Fibroblast of mammary gland (primary cell): ENCODE measurements around the gene GJA10.
A peak's percentile ranks its signal among the peaks of the same experiment; 100 is the strongest.

Experiments
- DNase-seq: peaks from one replicate; pipeline ENCODE4 v3.0.0-alpha.2; 2010; ENCODE audit warnings: low read depth
- H3K4me3 ChIP-seq: 2 replicates; pipeline ENCODE4 v1.5.1; 2011; ENCODE audit warnings: low read depth, mild to moderate bottlenecking, low read length, moderate library complexity; ENCODE audit not compliant: control insufficient read depth
- TF ChIP-seq, protein P1 (sequence below): conservative IDR thresholded peaks from 2 replicates; pipeline ENCODE4 v1.5.1; 2011; ENCODE audit warnings: low read depth, low read length, inconsistent platforms; ENCODE audit not compliant: control insufficient read depth, insufficient read depth

GJA10 gene

DNA sequence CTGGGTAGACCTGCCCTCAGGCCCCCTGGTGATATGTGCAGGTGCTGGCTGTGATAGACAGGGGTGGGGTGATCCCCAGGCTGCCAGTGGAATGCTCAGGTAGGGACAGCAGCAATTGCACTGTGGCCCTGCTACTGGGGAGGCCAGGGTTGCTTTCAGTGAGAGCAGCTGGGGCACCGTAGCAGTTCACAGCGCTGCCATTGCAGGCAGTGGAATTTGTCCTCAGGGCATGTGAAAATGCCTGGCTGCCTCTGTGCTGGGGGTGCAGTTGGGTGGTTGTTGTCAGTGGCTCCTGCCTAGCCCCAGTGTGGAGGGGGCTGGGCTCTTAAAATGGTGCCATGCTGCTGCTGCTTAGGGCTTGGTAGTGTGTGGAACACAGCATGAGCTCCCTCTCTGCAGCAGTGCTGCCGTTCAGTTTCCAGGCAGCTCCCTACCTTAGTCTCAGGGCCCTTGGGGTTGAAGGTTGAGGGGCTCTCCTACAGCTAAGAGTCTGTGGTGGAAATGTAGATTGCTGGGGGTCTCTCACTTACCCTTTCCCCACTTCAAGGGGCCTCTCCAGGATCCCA, 23.6 kb downstream of the GJA10 start:
- TF ChIP-seq, protein P1, sequence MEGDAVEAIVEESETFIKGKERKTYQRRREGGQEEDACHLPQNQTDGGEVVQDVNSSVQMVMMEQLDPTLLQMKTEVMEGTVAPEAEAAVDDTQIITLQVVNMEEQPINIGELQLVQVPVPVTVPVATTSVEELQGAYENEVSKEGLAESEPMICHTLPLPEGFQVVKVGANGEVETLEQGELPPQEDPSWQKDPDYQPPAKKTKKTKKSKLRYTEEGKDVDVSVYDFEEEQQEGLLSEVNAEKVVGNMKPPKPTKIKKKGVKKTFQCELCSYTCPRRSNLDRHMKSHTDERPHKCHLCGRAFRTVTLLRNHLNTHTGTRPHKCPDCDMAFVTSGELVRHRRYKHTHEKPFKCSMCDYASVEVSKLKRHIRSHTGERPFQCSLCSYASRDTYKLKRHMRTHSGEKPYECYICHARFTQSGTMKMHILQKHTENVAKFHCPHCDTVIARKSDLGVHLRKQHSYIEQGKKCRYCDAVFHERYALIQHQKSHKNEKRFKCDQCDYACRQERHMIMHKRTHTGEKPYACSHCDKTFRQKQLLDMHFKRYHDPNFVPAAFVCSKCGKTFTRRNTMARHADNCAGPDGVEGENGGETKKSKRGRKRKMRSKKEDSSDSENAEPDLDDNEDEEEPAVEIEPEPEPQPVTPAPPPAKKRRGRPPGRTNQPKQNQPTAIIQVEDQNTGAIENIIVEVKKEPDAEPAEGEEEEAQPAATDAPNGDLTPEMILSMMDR: no peak
- H3K4me3 ChIP-seq: no peak overlapping the region
- no peak for DNase-seq

DNA sequence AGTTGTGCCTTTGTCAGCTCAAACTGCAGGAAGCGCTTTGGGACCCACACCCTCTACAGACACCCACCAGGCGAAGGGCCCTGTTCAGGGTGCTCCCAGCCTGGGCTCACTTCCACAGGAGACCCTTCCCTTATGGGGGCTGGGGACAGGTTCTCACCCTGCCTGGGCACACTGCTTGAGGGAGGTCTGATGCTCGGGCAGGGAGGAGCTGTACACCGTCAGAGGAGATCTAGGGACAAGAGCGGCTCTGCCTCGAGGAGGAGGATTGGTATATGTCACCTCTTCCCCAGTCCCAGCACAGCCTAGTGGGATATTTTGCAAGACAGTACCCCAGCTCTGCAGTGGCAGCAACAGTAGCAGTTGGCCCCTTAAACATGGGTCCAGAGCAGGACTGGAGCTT, 26.9 kb downstream of the GJA10 start:
- H3K4me3 ChIP-seq: no peak overlapping the region
- TF ChIP-seq, protein P1: no peak
- DNase-seq: no peak

DNA sequence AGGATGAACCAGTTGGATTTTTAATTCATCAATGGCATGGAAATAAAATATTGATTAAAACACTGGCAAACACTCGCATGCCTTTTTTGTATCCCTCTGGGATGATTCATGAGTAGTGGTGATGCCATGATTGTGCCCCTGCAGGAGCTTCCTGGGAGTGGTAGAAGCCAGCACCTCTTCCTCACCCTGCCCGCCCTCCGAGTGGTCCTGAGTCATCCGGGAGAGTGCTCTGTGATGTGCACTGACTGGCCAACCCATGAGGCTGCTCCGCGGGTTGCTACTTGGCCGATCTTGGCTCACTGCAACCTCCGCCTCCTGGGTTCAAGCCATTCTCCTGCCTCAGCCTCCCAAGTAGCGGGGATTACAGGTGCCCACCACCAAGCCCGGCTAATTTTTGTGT, 27.4 kb downstream of the GJA10 start:
- no peak for DNase-seq
- TF ChIP-seq, protein P1: no peak
- H3K4me3 ChIP-seq: no peak overlapping the region

DNA sequence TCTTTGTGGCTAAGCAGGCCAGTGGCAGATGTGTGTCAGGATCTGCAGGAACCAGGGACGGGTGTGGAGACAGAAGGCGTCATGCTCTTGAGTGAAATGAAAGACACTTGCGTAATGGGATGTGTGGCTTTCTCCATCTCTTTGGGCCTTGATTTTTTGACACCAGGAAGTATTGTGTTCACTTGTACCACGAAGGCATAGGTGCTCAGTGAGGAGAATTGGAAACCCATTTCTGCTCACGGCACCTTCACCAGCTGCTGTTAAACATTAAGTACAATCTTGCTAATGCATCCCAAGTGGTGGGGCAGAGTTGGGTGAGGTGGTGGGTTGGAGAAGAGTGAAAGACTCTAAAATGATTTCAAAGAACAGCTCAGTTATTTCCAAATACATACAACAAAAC, 30.0 kb downstream of the GJA10 start:
- TF ChIP-seq, protein P1: no peak
- DNase-seq: no peak
- H3K4me3 ChIP-seq: no peak overlapping the region

DNA sequence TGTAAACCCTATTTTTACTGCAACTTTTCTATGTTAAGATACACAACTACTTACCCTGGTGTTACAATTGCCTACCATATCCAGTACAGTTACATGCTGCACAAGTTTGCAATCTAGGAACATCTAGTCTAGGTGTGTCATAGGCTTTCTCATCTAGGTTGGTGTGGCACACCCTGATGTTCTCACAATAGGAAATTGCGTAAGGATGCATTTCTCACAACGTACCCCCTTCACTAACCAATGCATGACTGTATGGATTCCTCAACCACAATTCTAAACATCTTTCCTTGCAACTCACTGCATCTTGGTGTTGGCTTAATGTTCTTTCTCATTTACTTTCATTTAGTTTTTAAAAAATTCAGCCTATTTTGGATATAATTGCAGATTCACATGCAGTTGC, 31.6 kb downstream of the GJA10 start:
- TF ChIP-seq, protein P1: no peak
- peak; percentile 59 for DNase-seq
- H3K4me3 ChIP-seq: no peak overlapping the region

DNA sequence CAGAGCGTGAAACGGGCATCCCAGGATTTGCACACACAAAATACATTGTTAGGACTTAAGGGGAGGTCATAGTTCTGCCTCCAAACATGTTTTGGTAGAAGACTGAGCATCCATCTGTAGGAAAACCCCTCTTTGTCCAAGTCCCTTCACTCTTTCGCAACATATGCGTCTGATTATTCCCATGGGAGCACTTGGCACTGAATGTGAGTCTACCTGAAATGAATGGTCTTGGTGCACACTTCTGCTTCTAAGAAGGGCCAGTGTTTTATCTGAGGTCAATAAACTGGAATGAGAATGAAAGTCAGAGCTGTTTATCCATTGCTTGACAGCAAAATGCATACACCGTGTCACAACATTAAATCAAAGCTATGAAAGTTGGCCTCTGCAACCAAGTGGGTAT, 33.0 kb downstream of the GJA10 start:
- DNase-seq: no peak
- no peak overlapping the region for H3K4me3 ChIP-seq
- TF ChIP-seq, protein P1: no peak

DNA sequence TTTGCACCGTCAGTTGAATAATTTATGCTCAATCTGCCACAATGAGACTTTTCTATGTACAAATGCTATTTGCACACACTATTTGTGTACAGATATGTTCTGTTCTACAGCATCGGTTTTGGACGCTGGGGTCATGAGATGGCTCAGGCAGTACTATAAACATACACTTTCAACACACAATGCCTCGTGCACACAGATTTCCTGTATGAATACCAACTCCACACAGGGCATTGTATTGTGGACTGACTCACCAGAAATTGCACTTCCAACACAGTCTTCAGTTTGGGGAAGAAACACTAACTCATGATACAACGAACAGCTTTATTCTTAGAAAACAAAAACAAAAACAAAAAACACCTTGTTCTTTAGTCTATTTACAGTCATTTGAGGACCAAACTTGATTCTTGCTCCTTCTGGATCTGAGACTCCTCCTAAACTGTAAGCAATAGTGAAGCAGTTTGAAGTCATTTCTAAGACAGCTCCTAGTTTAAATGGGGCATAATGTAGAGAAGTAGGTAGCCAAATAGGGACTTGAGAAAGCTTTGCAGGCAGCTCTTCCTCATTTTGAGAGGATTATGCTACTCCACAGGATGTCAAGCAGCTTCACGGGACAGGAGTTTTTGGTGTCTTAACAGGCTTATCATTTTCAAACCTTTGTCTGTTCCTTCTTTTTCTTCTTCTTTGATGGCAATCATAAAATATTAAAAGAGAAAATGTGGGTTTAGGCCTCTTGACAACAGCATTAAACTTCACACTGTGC, 33.7 kb downstream of the GJA10 start:
- TF ChIP-seq, protein P1: no peak
- no peak overlapping the region for H3K4me3 ChIP-seq
- DNase-seq: peak; percentile 15
